Activated CD4-positive, alpha-beta memory T cell treated with anti-CD3 and anti-CD28 coated beads for 36 hours (primary cell): ENCODE data around the gene MGAT4D. TPM values are rescaled to one million over a fixed set of nuclear protein-coding genes. Genes with fewer than 3 reads are reported as not detected.
"Not testable (repeated sequence)": the region's sequence is repeated elsewhere in the genome, so short reads cannot be mapped to it uniquely, and the experiment has no call there.

Experiments
- CTCF ChIA-PET: fragments of 350-600 bp; sonication (Branson Sonifier 250); formaldehyde crosslinking; loops from one replicate; lab custom pipeline; 2021; ENCODE audit warnings: antibody characterized with exemption, inconsistent platforms; lab: Charles Lee
- POLR2A ChIA-PET: fragments of 350-600 bp; sonication (Branson Sonifier 250); formaldehyde crosslinking; loops from one replicate; lab custom pipeline; 2021; ENCODE audit warnings: antibody characterized with exemption; lab: Charles Lee
- DNase-seq: peaks from one replicate; pipeline ENCODE4 v3.0.0-alpha.2; 2020
- H3K27ac Mint-ChIP-seq: one replicate; pipeline ENCODE4 v1.8.0; 2021; ENCODE audit warnings: mixed read lengths
- H3K27me3 Mint-ChIP-seq: one replicate; pipeline ENCODE4 v1.8.0; 2021; ENCODE audit warnings: mixed read lengths
- H3K36me3 Mint-ChIP-seq: one replicate; pipeline ENCODE4 v1.8.0; 2021; ENCODE audit warnings: mixed read lengths
- H3K4me1 Mint-ChIP-seq: one replicate; pipeline ENCODE4 v1.8.0; 2021; ENCODE audit warnings: low read depth, mixed read lengths
- H3K4me3 Mint-ChIP-seq: one replicate; pipeline ENCODE4 v1.8.0; 2021; ENCODE audit warnings: mild to moderate bottlenecking, mixed read lengths
- H3K9me3 Mint-ChIP-seq: one replicate; pipeline ENCODE4 v1.8.0; 2021; ENCODE audit warnings: mixed read lengths
- intact Hi-C: fragments of 100-400 bp; cut with micrococcal nuclease; formaldehyde crosslinking; loops from one replicate; pipeline ENCODE4 v1.15.1; 2023
- total RNA-seq, 2 experiments: library from RNA; stranded (reverse); gene quantifications; one replicate each; pipeline ENCODE4 v1.2.3, GENCODE V29; 2021

The MGAT4D gene
- total RNA-seq = not detected

GRCh38 chr4:140497747-140498636, at the start of gene MGAT4D:
TSS of gene MGAT4D (minus strand) at chr4:140498293. CDS start at chr4:140498222, 71 bp downstream.
- Mint-ChIP-seq H3K27me3 (peaks cover 50% of the 10 kb centered on the region), H3K4me1 (peaks cover 3% of the 10 kb centered on the region), H3K27ac (no peak within 1 kb of the TSS), H3K36me3 (no peaks in the 10 kb centered on the region), H3K4me3 (peak within 1 kb of the TSS; percentile 2), H3K9me3 (no peaks in the 10 kb centered on the region)
- DNase-seq = peak; percentile 9
- intact Hi-C loops = no loop called here
- ChIA-PET POLR2A (no interaction called here), CTCF (no interaction called here)

- Mint-ChIP-seq H3K27ac (no peak overlapping the region), H3K27me3 (no peaks in the 10 kb centered on the region), H3K36me3 (peaks cover 9% of the 10 kb centered on the region), H3K4me1 (no peaks in the 10 kb centered on the region), H3K4me3 (no peak overlapping the region), H3K9me3 (no peaks in the 10 kb centered on the region)
- DNase-seq = no peak
- ChIA-PET POLR2A (no interaction called here), CTCF (interaction anchor here (2.1 kb wide), 1 partner anchor 10 kb away, joined by 7 read pairs; the partner anchor contains the start of gene ELMOD2)
- intact Hi-C loops = no loop called here
These were observed 35.9 kb upstream of the MGAT4D start for GRCh38 chr4:140533951-140534480.

- H3K9me3 Mint-ChIP-seq = no peaks in the 10 kb centered on the region
- no peak overlapping the region for H3K27ac Mint-ChIP-seq
- intact Hi-C loops = no loop called here
- H3K4me3 Mint-ChIP-seq = no peak overlapping the region
- POLR2A ChIA-PET = no interaction called here
- CTCF ChIA-PET = no interaction called here
- H3K4me1 Mint-ChIP-seq = peaks cover 13% of the 10 kb centered on the region
- H3K36me3 Mint-ChIP-seq = peaks cover 16% of the 10 kb centered on the region
- H3K27me3 Mint-ChIP-seq = no peaks in the 10 kb centered on the region
- no peak for DNase-seq
These were observed 31.3 kb upstream of the MGAT4D start for GRCh38 chr4:140529434-140529833.

GRCh38 chr4:140523857-140524742, 26.0 kb upstream of the MGAT4D start, which contains the start of gene ELMOD2:
TSS of gene ELMOD2 (plus strand) at chr4:140524168. CDS start at chr4:140525429, 1,261 bp downstream.
- Mint-ChIP-seq H3K9me3 (no peaks in the 10 kb centered on the region), H3K4me3 (peak within 1 kb of the TSS; percentile 84), H3K36me3 (peaks cover 13% of the 10 kb centered on the region), H3K27ac (peak within 1 kb of the TSS; percentile 54), H3K27me3 (no peaks in the 10 kb centered on the region), H3K4me1 (peaks cover 23% of the 10 kb centered on the region)
- ChIA-PET CTCF (interaction anchor here (0.6 to 1.8 kb wide), 17 partner anchors 9 to 360 kb away, joined by 3 to 15 read pairs (median 4); partner anchors contain the start of gene SCOC), POLR2A (interaction anchor here (0.6 kb wide), 1 partner anchor 151 kb away, joined by 3 read pairs; the partner anchor contains the start of gene SCOC)
- intact Hi-C loops = loop anchor here (1.0 to 5.0 kb wide), 9 partner anchors 32 to 1509 kb away; partner anchors contain the start of genes NOCT, RAB33B, SCOC and ZNF330
- peak; percentile 98 for DNase-seq

GRCh38 chr4:140523370-140523856, 25.3 kb upstream of the MGAT4D start:
- Mint-ChIP-seq H3K27me3 (no peaks in the 10 kb centered on the region), H3K36me3 (peaks cover 13% of the 10 kb centered on the region), H3K4me1 (peaks cover 23% of the 10 kb centered on the region), H3K4me3 (peak overlapping the region; percentile 84), H3K27ac (peak overlapping the region; percentile 13), H3K9me3 (no peaks in the 10 kb centered on the region)
- intact Hi-C loops = loop anchor here (5.0 kb wide), 4 partner anchors 89 to 1071 kb away; partner anchors contain the start of genes RAB33B and ZNF330
- CTCF ChIA-PET = interaction anchor here (1.0 to 1.8 kb wide), 7 partner anchors 12 to 164 kb away, joined by 3 to 15 read pairs (median 4); partner anchors contain the start of gene SCOC
- POLR2A ChIA-PET = interaction anchor here (0.6 kb wide), 1 partner anchor 150 kb away, joined by 3 read pairs; the partner anchor contains the start of gene SCOC
- no peak for DNase-seq

GRCh38 chr4:140515423-140515822, 17.3 kb upstream of the MGAT4D start:
- intact Hi-C loops = no loop called here
- H3K27me3 Mint-ChIP-seq = peaks cover 26% of the 10 kb centered on the region

GRCh38 chr4:140513765-140514164, 15.7 kb upstream of the MGAT4D start:
- H3K36me3 Mint-ChIP-seq, H3K4me3 Mint-ChIP-seq, DNase-seq, intact Hi-C loops, H3K4me1 Mint-ChIP-seq, H3K9me3 Mint-ChIP-seq, POLR2A ChIA-PET, CTCF ChIA-PET, H3K27ac Mint-ChIP-seq: not testable (repeated sequence)
- peaks cover 41% of the 10 kb centered on the region for H3K27me3 Mint-ChIP-seq

More at GRCh38 chr4:140515423-140515822, 17.3 kb upstream of the MGAT4D start:
- Mint-ChIP-seq H3K4me1 (no peaks in the 10 kb centered on the region), H3K9me3 (no peaks in the 10 kb centered on the region), H3K27ac (no peak overlapping the region), H3K36me3 (no peaks in the 10 kb centered on the region), H3K4me3 (no peak overlapping the region)
- ChIA-PET CTCF (interaction anchor here (1.6 to 2.0 kb wide), 2 partner anchors 9 to 155 kb away, joined by 3 to 7 read pairs; partner anchors contain the start of gene ELMOD2), POLR2A (no interaction called here)
- DNase-seq = no peak

- no peak overlapping the region for H3K27ac Mint-ChIP-seq
- ChIA-PET CTCF (no interaction called here), POLR2A (no interaction called here)
- H3K4me1 Mint-ChIP-seq = no peaks in the 10 kb centered on the region
- H3K9me3 Mint-ChIP-seq = no peaks in the 10 kb centered on the region
- DNase-seq = no peak
- peaks cover 50% of the 10 kb centered on the region for H3K27me3 Mint-ChIP-seq
- H3K4me3 Mint-ChIP-seq = no peak overlapping the region
- intact Hi-C loops = no loop called here
- no peaks in the 10 kb centered on the region for H3K36me3 Mint-ChIP-seq
These were observed 6.2 kb upstream of the MGAT4D start for GRCh38 chr4:140504261-140504660.

GRCh38 chr4:140499391-140499790, 1.3 kb upstream of the MGAT4D start:
- CTCF ChIA-PET = interaction anchor here (1.2 kb wide), 1 partner anchor 25 kb away, joined by 3 read pairs; the partner anchor contains the start of gene ELMOD2
- Mint-ChIP-seq H3K4me3 (no peak overlapping the region), H3K4me1 (peaks cover 3% of the 10 kb centered on the region), H3K36me3 (no peaks in the 10 kb centered on the region), H3K27me3 (peaks cover 51% of the 10 kb centered on the region), H3K27ac (no peak overlapping the region), H3K9me3 (no peaks in the 10 kb centered on the region)
- intact Hi-C loops = no loop called here
- DNase-seq = no peak
- POLR2A ChIA-PET = no interaction called here

- intact Hi-C loops = no loop called here
- Mint-ChIP-seq H3K9me3 (no peaks in the 10 kb centered on the region), H3K27ac (no peak overlapping the region), H3K36me3 (no peaks in the 10 kb centered on the region), H3K4me3 (peak overlapping the region; percentile 2), H3K27me3 (peaks cover 47% of the 10 kb centered on the region), H3K4me1 (peaks cover 3% of the 10 kb centered on the region)
- DNase-seq = no peak
- ChIA-PET POLR2A (no interaction called here), CTCF (no interaction called here)
These were observed 717 bp downstream of the MGAT4D start for GRCh38 chr4:140497405-140497746.

- DNase-seq = no peak
- Mint-ChIP-seq H3K27ac (no peak overlapping the region), H3K27me3 (peaks cover 6% of the 10 kb centered on the region), H3K36me3 (no peaks in the 10 kb centered on the region), H3K4me1 (no peaks in the 10 kb centered on the region), H3K4me3 (no peak overlapping the region), H3K9me3 (peaks cover 10% of the 10 kb centered on the region)
- POLR2A ChIA-PET = no interaction called here
- intact Hi-C loops = no loop called here
- CTCF ChIA-PET = no interaction called here
These were observed 12.2 kb downstream of the MGAT4D start for GRCh38 chr4:140485939-140486338.
